Glutamatergic neuron (in vitro differentiated cells): Measurements from ENCODE around the gene SLC7A7. TPM values are rescaled to one million over a fixed set of nuclear protein-coding genes. Genes with fewer than 3 reads are reported as not detected.
"Not testable (repeated sequence)": the region's sequence is repeated elsewhere in the genome, so short reads cannot be mapped to it uniquely, and the experiment has no call there.

Experiments
- DNase-seq: peaks from one replicate; pipeline ENCODE4 v3.0.0; 2022
- H3K27ac Mint-ChIP-seq: one replicate; pipeline ENCODE4 v1.8.0; 2020; ENCODE audit warnings: mild to moderate bottlenecking, mixed read lengths, inconsistent platforms; ENCODE audit not compliant: unreplicated experiment
- H3K27me3 Mint-ChIP-seq: one replicate; pipeline ENCODE4 v1.8.0; 2020; ENCODE audit warnings: mild to moderate bottlenecking, moderate library complexity, mixed read lengths, inconsistent platforms; ENCODE audit not compliant: unreplicated experiment
- H3K36me3 Mint-ChIP-seq: one replicate; pipeline ENCODE4 v1.8.0; 2020; ENCODE audit warnings: mild to moderate bottlenecking, mixed read lengths, inconsistent platforms; ENCODE audit not compliant: unreplicated experiment
- H3K4me1 Mint-ChIP-seq: one replicate; pipeline ENCODE4 v1.8.0; 2020; ENCODE audit warnings: mild to moderate bottlenecking, low read depth, mixed read lengths, inconsistent platforms; ENCODE audit not compliant: unreplicated experiment
- H3K4me3 Mint-ChIP-seq: one replicate; pipeline ENCODE4 v1.8.0; 2020; ENCODE audit warnings: mild to moderate bottlenecking, mixed read lengths, inconsistent platforms; ENCODE audit not compliant: unreplicated experiment
- H3K9me3 Mint-ChIP-seq: one replicate; pipeline ENCODE4 v1.8.0; 2020; ENCODE audit warnings: mild to moderate bottlenecking, moderate library complexity, mixed read lengths, inconsistent platforms; ENCODE audit not compliant: unreplicated experiment
- CTCF ChIP-seq: fragments of 200-600 bp; sonication (generic); IDR thresholded peaks from one replicate; pipeline ENCODE4 v1.5.0; 2021; ENCODE audit not compliant: partially characterized antibody, unreplicated experiment
- total RNA-seq: library from RNA; stranded (reverse); fragmentation: NEBNext Ultra II Directional; extraction: Animal tissue kit (Norgen Biotek cat#: 25700); gene quantifications from one replicate; pipeline ENCODE4 v1.2.1, GENCODE V29; 2021; ENCODE audit not compliant: unreplicated experiment

Gene SLC7A7
- total RNA-seq, 1 donor from 2014 or later, result 1.7 TPM

- H3K27ac Mint-ChIP-seq, result no peak overlapping the region
- H3K4me3 Mint-ChIP-seq, result no peak overlapping the region
- DNase-seq, result no peak
These were observed 75.8 kb downstream of the SLC7A7 start for GRCh38 chr14:22739423-22739822.

GRCh38 chr14:22737052-22737451 lies 78.2 kb downstream of the SLC7A7 start:
- H3K36me3 Mint-ChIP-seq, result peaks cover 4% of the 10 kb centered on the region
- H3K9me3 Mint-ChIP-seq, result peaks cover 2% of the 10 kb centered on the region
- no peak overlapping the region for H3K4me3 Mint-ChIP-seq
- DNase-seq, result no peak
- H3K27ac Mint-ChIP-seq, result no peak overlapping the region
- H3K4me1 Mint-ChIP-seq, result no peaks in the 10 kb centered on the region
- TF ChIP-seq CTCF, result no peak
- no peaks in the 10 kb centered on the region for H3K27me3 Mint-ChIP-seq

More at GRCh38 chr14:22739423-22739822, 75.8 kb downstream of the SLC7A7 start:
- H3K9me3 Mint-ChIP-seq, result peaks cover 2% of the 10 kb centered on the region
- H3K27me3 Mint-ChIP-seq, result no peaks in the 10 kb centered on the region
- H3K36me3 Mint-ChIP-seq, result peaks cover 4% of the 10 kb centered on the region
- TF ChIP-seq CTCF, result no peak
- H3K4me1 Mint-ChIP-seq, result no peaks in the 10 kb centered on the region

GRCh38 chr14:22736384-22736783 lies 78.9 kb downstream of the SLC7A7 start:
- H3K27me3 Mint-ChIP-seq, H3K4me1 Mint-ChIP-seq, H3K36me3 Mint-ChIP-seq, DNase-seq, H3K27ac Mint-ChIP-seq, H3K4me3 Mint-ChIP-seq, H3K9me3 Mint-ChIP-seq: not testable (repeated sequence)

GRCh38 chr14:22735096-22735495 lies 80.1 kb downstream of the SLC7A7 start:
- Mint-ChIP-seq H3K36me3 (peaks cover 4% of the 10 kb centered on the region), H3K27me3 (no peaks in the 10 kb centered on the region)

GRCh38 chr14:22733829-22734228 lies 81.4 kb downstream of the SLC7A7 start:
- Mint-ChIP-seq H3K27me3 (no peaks in the 10 kb centered on the region), H3K4me3 (no peak overlapping the region), H3K36me3 (peaks cover 4% of the 10 kb centered on the region), H3K27ac (no peak overlapping the region), H3K9me3 (peaks cover 3% of the 10 kb centered on the region), H3K4me1 (no peaks in the 10 kb centered on the region)
- DNase-seq, result no peak
- no peak for TF ChIP-seq CTCF

More at GRCh38 chr14:22735096-22735495, 80.1 kb downstream of the SLC7A7 start:
- TF ChIP-seq CTCF, result no peak
- H3K4me1 Mint-ChIP-seq, result no peaks in the 10 kb centered on the region
- no peak for DNase-seq
- peaks cover 3% of the 10 kb centered on the region for H3K9me3 Mint-ChIP-seq
- H3K27ac Mint-ChIP-seq, result no peak overlapping the region
- H3K4me3 Mint-ChIP-seq, result no peak overlapping the region

- not testable (repeated sequence) for H3K4me3 Mint-ChIP-seq, H3K36me3 Mint-ChIP-seq, H3K9me3 Mint-ChIP-seq, DNase-seq, H3K27me3 Mint-ChIP-seq, H3K4me1 Mint-ChIP-seq, H3K27ac Mint-ChIP-seq
These were observed 83.2 kb downstream of the SLC7A7 start for GRCh38 chr14:22732062-22732461.
